Endothelial cell of umbilical vein (primary cell): ENCODE results near the gene SDK2.

Experiments
- EZH2 ChIP-seq: IDR thresholded peaks from 2 replicates; pipeline ENCODE4 v1.6.1; 2012; ENCODE audit warnings: borderline replicate concordance, low read depth, mild to moderate bottlenecking, moderate library complexity, low read length, inconsistent platforms; ENCODE audit not compliant: severe bottlenecking
- FOS ChIP-seq: IDR thresholded peaks from 2 replicates; pipeline ENCODE4 v1.6.1; 2011; ENCODE audit warnings: mild to moderate bottlenecking, low read length, moderate library complexity, borderline replicate concordance; ENCODE audit not compliant: insufficient read depth
- POLR2A ChIP-seq: IDR thresholded peaks from 2 replicates; pipeline ENCODE4 v1.6.1; 2012; ENCODE audit warnings: low read depth, mild to moderate bottlenecking, control low read depth, low read length
- POLR2AphosphoS5 ChIP-seq: IDR thresholded peaks from 2 replicates; pipeline ENCODE4 v1.6.1; 2012; ENCODE audit warnings: low read depth, mild to moderate bottlenecking, control low read depth, low read length, moderate library complexity; ENCODE audit not compliant: insufficient read depth
- TF ChIP-seq, protein P1 (sequence below), 2 donors: IDR thresholded peaks; 1 replicate in 1 of 2; 2 replicates in 1 of 2; pipeline ENCODE4 v1.5.1; 2011; ENCODE audit warnings: low read length in 2 of 2, mild to moderate bottlenecking in 2 of 2, moderate library complexity in 2 of 2, control low read depth in 1 of 2, inconsistent platforms in 1 of 2, low read depth in 1 of 2; ENCODE audit not compliant: insufficient read depth in 1 of 2; ENCODE audit errors: extremely low read depth in 1 of 2

DNA sequence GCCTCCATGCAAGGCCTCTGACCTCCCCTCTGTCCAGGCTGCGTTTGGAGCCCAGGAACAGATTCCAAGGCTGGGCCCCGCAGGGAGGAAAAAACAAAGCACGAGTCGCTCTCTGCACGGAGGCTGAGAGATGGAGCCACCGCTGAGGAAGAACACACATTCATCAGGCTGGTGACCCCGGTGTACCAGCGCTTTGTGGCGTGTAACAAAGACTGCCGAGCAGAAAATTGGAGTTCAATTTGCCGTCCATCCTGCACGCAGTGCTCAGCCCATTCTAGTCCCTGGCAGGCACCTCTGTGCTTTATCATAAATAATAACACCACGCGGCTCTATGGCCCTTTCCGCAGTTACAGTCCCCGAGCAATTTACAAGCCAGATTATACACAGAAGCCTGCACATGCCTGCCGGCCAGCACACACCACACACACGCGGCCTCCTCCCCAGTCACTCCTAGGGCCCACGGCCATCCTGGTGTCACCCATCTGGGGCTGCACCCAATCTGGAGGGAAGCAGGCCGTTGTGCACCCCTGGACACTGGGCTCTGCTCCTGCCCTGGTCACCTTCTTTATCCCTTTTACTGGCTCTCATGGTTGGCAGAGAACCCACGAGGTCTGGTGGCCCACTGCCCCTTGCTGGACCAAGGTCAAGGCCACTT lies 124.4 kb downstream of the SDK2 start:
- no peak for TF ChIP-seq POLR2A
- TF ChIP-seq FOS, result no peak
- TF ChIP-seq, protein P1, sequence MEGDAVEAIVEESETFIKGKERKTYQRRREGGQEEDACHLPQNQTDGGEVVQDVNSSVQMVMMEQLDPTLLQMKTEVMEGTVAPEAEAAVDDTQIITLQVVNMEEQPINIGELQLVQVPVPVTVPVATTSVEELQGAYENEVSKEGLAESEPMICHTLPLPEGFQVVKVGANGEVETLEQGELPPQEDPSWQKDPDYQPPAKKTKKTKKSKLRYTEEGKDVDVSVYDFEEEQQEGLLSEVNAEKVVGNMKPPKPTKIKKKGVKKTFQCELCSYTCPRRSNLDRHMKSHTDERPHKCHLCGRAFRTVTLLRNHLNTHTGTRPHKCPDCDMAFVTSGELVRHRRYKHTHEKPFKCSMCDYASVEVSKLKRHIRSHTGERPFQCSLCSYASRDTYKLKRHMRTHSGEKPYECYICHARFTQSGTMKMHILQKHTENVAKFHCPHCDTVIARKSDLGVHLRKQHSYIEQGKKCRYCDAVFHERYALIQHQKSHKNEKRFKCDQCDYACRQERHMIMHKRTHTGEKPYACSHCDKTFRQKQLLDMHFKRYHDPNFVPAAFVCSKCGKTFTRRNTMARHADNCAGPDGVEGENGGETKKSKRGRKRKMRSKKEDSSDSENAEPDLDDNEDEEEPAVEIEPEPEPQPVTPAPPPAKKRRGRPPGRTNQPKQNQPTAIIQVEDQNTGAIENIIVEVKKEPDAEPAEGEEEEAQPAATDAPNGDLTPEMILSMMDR (IDR thresholded peaks at IDR 0.05; ENCODE audit: extremely low read depth in 1 of 2, insufficient read depth in 1 of 2, low read depth in 1 of 2, low read length in 2 of 2), result no peak
- TF ChIP-seq EZH2, result no peak
- no peak for TF ChIP-seq POLR2AphosphoS5
